HFFc6 (cell line): ENCODE data around the gene RNF157. TPM values are rescaled to one million over a fixed set of nuclear protein-coding genes. Genes with fewer than 3 reads are reported as not detected.

ENCODE experiments used
- DNase-seq: peaks from one replicate; pipeline ENCODE4 v3.0.0-alpha.2; 2018
- H3K27ac Mint-ChIP-seq: 2 replicates; pipeline ENCODE4 v1.8.0; 2020; ENCODE audit warnings: mild to moderate bottlenecking, mixed read lengths
- H3K27me3 Mint-ChIP-seq: 2 replicates; pipeline ENCODE4 v1.8.0; 2021; ENCODE audit warnings: mild to moderate bottlenecking, moderate library complexity, mixed read lengths; ENCODE audit not compliant: insufficient read depth
- H3K36me3 Mint-ChIP-seq: 2 replicates; pipeline ENCODE4 v1.8.0; 2021; ENCODE audit warnings: low read depth, mixed read lengths
- H3K4me1 Mint-ChIP-seq: 2 replicates; pipeline ENCODE4 v1.8.0; 2020; ENCODE audit warnings: low read depth, mixed read lengths
- H3K4me3 Mint-ChIP-seq: 2 replicates; pipeline ENCODE4 v1.8.0; 2020; ENCODE audit warnings: mild to moderate bottlenecking, moderate library complexity, mixed read lengths
- H3K9me3 Mint-ChIP-seq: 2 replicates; pipeline ENCODE4 v1.8.0; 2020; ENCODE audit warnings: mild to moderate bottlenecking, mixed read lengths
- total RNA-seq, 6 experiments: library from RNA; stranded (reverse); fragmentation: NEBNext Ultra II Directional; extraction: Animal tissue kit (Norgen Biotek cat#: 25700); gene quantifications; 2 replicates in 1 of 6; 3 replicates in 5 of 6; pipeline ENCODE4 v1.2.3, GENCODE V29; 2021
- TF ChIP-seq, protein P1 (sequence below): fragments of 200-600 bp; sonication (generic); IDR thresholded peaks from 2 replicates; pipeline ENCODE4 v1.5.0; 2021; ENCODE audit warnings: antibody characterized with exemption, mild to moderate bottlenecking

Gene RNF157
- total RNA-seq, 6 experiments from 2014 or later: 0.11 to 0.19 (median 0.18) TPM; not detected in 3

DNA sequence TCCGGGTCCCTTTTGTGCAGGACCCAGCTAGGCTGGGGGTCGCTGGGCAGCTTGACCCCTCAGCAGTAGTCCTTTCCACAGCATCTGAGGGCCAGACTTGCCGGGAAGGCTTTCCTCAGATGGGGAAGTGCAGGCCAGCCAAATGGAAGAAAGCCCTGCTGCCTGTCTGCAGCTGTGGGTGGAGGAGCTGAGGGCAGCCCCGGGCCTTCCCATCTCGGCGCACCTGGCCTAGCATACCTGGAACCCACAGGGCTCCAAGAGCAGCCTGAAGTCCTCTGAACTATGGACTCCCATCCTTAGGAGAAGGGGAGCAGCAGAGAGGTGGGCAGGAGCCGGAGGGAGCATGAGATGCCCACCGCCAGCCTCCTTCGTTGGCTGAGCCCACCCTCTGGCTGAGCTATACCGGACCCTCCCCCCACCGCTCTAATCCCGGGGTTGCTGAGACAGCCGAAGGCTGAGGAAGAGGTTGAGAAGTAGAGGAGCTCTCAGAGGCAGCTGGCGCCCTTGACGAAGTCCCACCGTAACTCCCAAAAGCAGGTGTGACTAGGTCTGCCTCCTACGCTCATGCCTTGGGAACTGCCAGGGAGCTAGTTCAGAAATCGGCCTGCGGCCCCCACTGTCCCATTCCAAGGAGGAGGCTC lies 38.1 kb upstream of the RNF157 start:
- DNase-seq: no peak
- Mint-ChIP-seq H3K27me3 (no peaks in the 10 kb centered on the region; the same call in 1 of the 2 replicates), H3K9me3 (no peaks in the 10 kb centered on the region), H3K27ac (no peak overlapping the region), H3K4me1 (peaks cover 20% of the 10 kb centered on the region), H3K4me3 (no peak overlapping the region), H3K36me3 (no peaks in the 10 kb centered on the region)
- TF ChIP-seq, protein P1, sequence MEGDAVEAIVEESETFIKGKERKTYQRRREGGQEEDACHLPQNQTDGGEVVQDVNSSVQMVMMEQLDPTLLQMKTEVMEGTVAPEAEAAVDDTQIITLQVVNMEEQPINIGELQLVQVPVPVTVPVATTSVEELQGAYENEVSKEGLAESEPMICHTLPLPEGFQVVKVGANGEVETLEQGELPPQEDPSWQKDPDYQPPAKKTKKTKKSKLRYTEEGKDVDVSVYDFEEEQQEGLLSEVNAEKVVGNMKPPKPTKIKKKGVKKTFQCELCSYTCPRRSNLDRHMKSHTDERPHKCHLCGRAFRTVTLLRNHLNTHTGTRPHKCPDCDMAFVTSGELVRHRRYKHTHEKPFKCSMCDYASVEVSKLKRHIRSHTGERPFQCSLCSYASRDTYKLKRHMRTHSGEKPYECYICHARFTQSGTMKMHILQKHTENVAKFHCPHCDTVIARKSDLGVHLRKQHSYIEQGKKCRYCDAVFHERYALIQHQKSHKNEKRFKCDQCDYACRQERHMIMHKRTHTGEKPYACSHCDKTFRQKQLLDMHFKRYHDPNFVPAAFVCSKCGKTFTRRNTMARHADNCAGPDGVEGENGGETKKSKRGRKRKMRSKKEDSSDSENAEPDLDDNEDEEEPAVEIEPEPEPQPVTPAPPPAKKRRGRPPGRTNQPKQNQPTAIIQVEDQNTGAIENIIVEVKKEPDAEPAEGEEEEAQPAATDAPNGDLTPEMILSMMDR: no peak

DNA sequence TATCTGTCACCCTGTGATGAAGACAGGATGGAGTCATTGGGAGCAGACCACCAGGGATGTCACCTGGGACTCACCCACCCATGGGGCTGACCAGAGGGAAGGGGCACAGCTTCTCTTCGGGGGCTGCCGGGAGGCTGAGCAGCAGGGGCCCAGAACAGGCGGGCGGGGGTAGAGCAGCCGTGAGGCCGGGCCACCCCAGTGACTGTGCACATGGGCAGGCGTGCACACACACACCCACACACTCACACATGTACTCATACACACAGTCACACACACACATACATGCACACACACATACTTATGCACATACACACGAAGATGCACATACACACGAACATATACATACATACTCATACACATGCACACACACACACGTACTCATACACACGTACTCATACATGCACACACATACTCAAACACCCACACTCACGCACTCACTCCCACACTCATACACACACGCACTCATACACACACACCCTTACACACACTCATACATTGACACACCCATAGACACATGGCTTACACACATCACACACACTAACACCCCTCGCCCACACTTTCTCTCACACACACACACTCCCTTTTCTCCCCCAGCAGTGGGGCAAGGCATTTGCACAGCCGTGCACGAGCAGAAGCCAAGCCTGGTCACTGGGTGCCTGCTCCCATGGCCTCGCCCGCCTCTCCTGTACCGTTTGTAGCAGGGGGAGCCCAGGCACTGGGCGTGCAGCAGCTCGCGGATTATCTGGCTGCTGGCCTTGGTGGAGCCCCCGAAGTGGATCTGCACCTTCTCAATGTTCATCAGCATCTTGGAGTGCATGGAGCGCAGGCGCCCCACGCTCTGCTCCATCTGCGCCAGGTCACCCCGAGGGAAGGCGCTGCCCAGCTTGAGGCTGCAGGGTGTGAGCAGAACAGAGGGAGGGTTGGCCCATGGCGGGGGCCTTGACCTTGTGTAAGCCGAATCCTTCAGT lies 37.3 kb upstream of the RNF157 start:
- no peak for DNase-seq

DNA sequence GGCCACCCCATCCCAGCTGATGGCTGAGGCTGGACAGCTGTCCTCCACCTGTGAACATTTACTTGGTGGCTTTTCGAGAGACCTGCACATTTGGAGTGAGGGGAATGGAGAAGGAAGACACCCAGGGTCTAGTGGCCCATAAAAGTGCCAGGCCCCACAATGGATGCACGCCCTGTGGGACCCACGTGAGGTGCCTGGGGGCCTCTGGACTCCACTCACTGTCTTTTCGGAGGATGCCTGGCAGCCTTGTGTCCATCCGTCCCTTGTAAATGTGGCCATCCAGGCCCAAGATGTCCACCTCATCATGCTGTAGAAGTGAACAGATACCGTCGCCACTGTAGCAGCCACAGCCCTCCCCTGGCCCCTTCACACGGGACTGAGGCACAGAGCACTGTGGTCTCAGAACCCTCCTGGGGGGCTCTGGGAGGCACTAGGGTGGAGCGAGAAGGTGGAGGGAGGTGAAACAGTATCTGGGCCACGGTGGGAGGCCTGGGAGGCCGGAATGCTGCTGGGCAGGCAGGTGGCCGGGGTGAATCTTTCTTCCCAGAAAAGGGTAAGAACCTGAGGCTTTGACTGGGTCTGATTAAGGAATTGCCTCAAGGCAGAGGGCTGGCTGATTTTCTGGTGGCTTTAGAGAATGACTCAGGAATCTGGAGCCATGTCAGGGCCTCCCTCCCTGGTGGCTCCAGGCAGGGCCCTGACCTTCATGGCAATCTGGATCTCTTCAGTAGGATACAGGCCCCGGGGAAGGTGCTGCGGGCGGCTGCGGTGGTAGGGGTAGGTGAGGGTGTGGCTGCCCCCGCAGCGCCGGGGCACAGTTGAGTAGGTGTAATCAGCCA lies 36.4 kb upstream of the RNF157 start:
- TF ChIP-seq, protein P1: no peak
- Mint-ChIP-seq H3K4me3 (no peak overlapping the region; the same call in 1 of the 2 replicates), H3K36me3 (no peaks in the 10 kb centered on the region), H3K9me3 (no peaks in the 10 kb centered on the region), H3K27ac (peak overlapping the region; percentile 86), H3K4me1 (peaks cover 20% of the 10 kb centered on the region), H3K27me3 (peaks cover 8% of the 10 kb centered on the region; the same call in 1 of the 2 replicates)
- DNase-seq: peak; percentile 77

More for the DNA sequence above, 37.3 kb upstream of the RNF157 start:
- Mint-ChIP-seq H3K9me3 (no peaks in the 10 kb centered on the region), H3K27ac (peak overlapping the region; percentile 86), H3K36me3 (no peaks in the 10 kb centered on the region), H3K4me1 (peaks cover 20% of the 10 kb centered on the region), H3K4me3 (no peak overlapping the region), H3K27me3 (peaks cover 5% of the 10 kb centered on the region; the same call in 1 of the 2 replicates)
- TF ChIP-seq, protein P1: no peak

DNA sequence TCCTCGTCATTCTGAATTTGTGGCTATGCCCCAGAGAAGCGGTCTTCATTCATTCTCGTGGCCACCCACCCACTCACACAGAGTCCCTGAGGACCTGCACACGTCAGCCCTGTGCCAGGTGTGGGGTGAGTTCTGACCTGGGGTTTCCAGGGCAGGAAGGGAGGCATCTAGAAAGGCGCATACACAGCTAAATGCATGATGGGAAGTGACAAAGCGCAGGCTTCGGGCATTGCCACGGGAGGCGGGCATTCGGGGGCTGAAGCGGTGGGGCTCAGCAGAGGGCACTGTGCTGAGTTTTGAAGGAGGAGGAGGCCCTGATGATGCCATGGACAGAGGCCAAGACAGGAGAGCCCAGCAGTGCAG lies 35.8 kb upstream of the RNF157 start:
- TF ChIP-seq, protein P1: no peak; the same call in 1 of the 2 replicates
- Mint-ChIP-seq H3K9me3 (no peaks in the 10 kb centered on the region), H3K4me1 (peaks cover 20% of the 10 kb centered on the region), H3K36me3 (no peaks in the 10 kb centered on the region), H3K4me3 (no peak overlapping the region), H3K27me3 (peaks cover 8% of the 10 kb centered on the region), H3K27ac (peak overlapping the region; percentile 86)
- DNase-seq: no peak

DNA sequence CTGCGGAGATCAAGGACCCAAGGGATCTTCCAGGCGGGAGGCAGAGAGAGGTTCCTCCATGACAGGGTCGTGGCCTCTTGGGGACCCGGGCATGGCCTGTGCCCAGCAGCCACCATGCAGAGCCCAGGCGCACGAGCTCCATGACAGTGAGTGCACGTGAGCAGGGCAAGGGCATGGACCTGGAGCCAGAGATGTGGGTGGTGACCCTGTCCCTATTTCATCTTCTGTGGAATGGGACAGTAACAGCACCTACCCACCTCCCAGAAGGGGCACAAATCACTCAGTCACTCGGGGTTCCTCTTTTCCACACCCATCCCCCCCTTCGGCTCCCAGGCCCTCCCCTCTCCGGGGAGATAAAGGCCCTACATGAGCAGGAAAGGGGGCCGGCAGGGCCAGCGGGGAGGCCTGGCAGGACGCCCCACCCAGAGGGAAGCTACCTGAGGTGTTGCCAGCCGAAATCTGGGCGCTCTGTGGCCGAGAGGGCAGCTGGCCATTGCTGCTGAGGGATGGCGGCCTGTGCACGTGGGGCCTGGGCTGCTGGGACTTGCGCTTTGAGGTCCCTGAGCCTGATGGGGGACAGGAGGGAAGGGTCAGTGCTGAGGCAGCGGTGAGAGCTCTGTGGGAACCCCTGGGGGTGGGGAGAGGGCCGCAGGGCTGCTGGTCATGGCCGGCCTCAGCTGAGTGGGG lies 35.2 kb upstream of the RNF157 start:
- no peak overlapping the region for H3K27ac Mint-ChIP-seq
- peaks cover 20% of the 10 kb centered on the region for H3K4me1 Mint-ChIP-seq
- H3K4me3 Mint-ChIP-seq: no peak overlapping the region
- TF ChIP-seq, protein P1: no peak
- H3K27me3 Mint-ChIP-seq: peaks cover 8% of the 10 kb centered on the region
- no peaks in the 10 kb centered on the region for H3K9me3 Mint-ChIP-seq
- H3K36me3 Mint-ChIP-seq: no peaks in the 10 kb centered on the region
- DNase-seq: no peak
